GM12878 (cell line): ENCODE results near the gene AFAP1. TPM values are rescaled to one million over a fixed set of nuclear protein-coding genes. Genes with fewer than 3 reads are reported as not detected.

Experiments used
- ATAC-seq: fragments of 200-7000 bp; cut with Tn5 transposase; 3 replicates; pipeline ENCODE4 v1.9.1; 2020; ENCODE audit warnings: mild to moderate bottlenecking, moderate library complexity
- BruUV-seq: library from RNA; stranded (reverse); fragments of 400-500 nt; replicated peaks from 2 replicates; lab custom pipeline; 2021; lab: Mats Ljungman, UMichigan
- CTCF ChIA-PET: fragments of 300-600 bp; sonication (Branson Sonifier 250); formaldehyde crosslinking; extraction: SDS; loops from one replicate; lab custom pipeline; 2021; ENCODE audit warnings: inconsistent platforms; lab: Yijun Ruan, JAX
- POLR2A ChIA-PET: fragments of 350-600 bp; formaldehyde crosslinking; extraction: SDS; loops from one replicate; lab custom pipeline; 2021; ENCODE audit warnings: inconsistent platforms; lab: Charles Lee
- RAD21 ChIA-PET: fragments of 300-600 bp; sonication (Branson Sonifier 250); formaldehyde crosslinking; loops from one replicate; lab custom pipeline; 2023; ENCODE audit warnings: antibody characterized with exemption; ENCODE audit not compliant: unreplicated experiment; lab: Charles Lee
- SMC1A ChIA-PET: fragments of 300-600 bp; sonication (Branson Sonifier 250); formaldehyde crosslinking; loops from one replicate; lab custom pipeline; 2023; ENCODE audit not compliant: unreplicated experiment, uncharacterized antibody; lab: Charles Lee
- DNase-seq: peaks from one replicate; pipeline ENCODE4 v3.0.0-alpha.2; 2011; ENCODE audit warnings: low read depth, low spot score
- FAIRE-seq: peaks from 3 replicates; lab custom pipeline; 2011; peaks lifted over from hg19 to GRCh38; lab: Jason Lieb, UNC
- H2AFZ ChIP-seq: 2 replicates; pipeline ENCODE4 v1.6.0; 2011; ENCODE audit warnings: low read depth, low read length, control low read depth; ENCODE audit not compliant: control insufficient read depth
- H3K27ac ChIP-seq: 2 replicates; pipeline ENCODE4 v1.5.1; 2011; ENCODE audit warnings: control low read depth; ENCODE audit not compliant: control insufficient read depth, insufficient read depth
- H3K27me3 ChIP-seq, 2 experiments: replicated peaks in 1 of 2; 2 replicates each; pipeline versions ENCODE4 v1.6.0 to v1.6.1; 2011; ENCODE audit warnings: low read length in 1 of 2; ENCODE audit not compliant: control insufficient read depth in 2 of 2, insufficient read depth in 2 of 2
- H3K36me3 ChIP-seq, 2 experiments: 2 replicates each; pipeline ENCODE4 v1.5.1; 2011; ENCODE audit warnings: low read length in 1 of 2; ENCODE audit not compliant: control insufficient read depth in 2 of 2, insufficient read depth in 2 of 2
- H3K4me1 ChIP-seq: 2 replicates; pipeline ENCODE4 v1.6.1; 2011; ENCODE audit warnings: mild to moderate bottlenecking, low read length, moderate library complexity, mixed read lengths; ENCODE audit not compliant: control insufficient read depth, insufficient read depth
- H3K4me2 ChIP-seq: 2 replicates; pipeline ENCODE4 v1.6.0; 2011; ENCODE audit warnings: control low read depth; ENCODE audit not compliant: control insufficient read depth, insufficient read depth
- H3K4me3 ChIP-seq: fragments of 200-600 bp; sonication (generic); 2 replicates; pipeline ENCODE4 v1.5.1; 2016
- H3K79me2 ChIP-seq: 2 replicates; pipeline ENCODE4 v1.6.0; 2011; ENCODE audit warnings: low read length; ENCODE audit not compliant: control insufficient read depth, insufficient read depth
- H3K9ac ChIP-seq: 2 replicates; pipeline ENCODE4 v1.8.0; 2011; ENCODE audit warnings: low read length, control low read depth, mixed read lengths; ENCODE audit not compliant: control insufficient read depth, insufficient read depth
- H3K9me3 ChIP-seq: replicated peaks from 3 replicates; pipeline ENCODE4 v1.5.1; 2011; ENCODE audit warnings: mild to moderate bottlenecking, low read length; ENCODE audit not compliant: control insufficient read depth, insufficient read depth
- H4K20me1 ChIP-seq: 2 replicates; pipeline ENCODE4 v1.6.0; 2011; ENCODE audit not compliant: control insufficient read depth, insufficient read depth
- ATF3 ChIP-seq: IDR thresholded peaks from 2 replicates; pipeline ENCODE4 v1.6.1; 2011; ENCODE audit warnings: low read depth, mild to moderate bottlenecking, low read length, moderate library complexity, borderline replicate concordance; ENCODE audit errors: extremely low read depth
- BCLAF1 ChIP-seq: fragments of 450-650 bp; IDR thresholded peaks from 2 replicates; pipeline ENCODE4 v1.6.1; 2017; ENCODE audit warnings: antibody characterized with exemption, mild to moderate bottlenecking, moderate library complexity
- CREM ChIP-seq: IDR thresholded peaks from 2 replicates; pipeline ENCODE4 v1.6.1; 2014; ENCODE audit warnings: antibody characterized with exemption, low read depth
- EP300 ChIP-seq, 2 experiments: fragments of 150-350 bp in 1 of 2; IDR thresholded peaks; 2 replicates each; pipeline ENCODE4 v1.6.1; 2011 to 2012; ENCODE audit warnings: low read depth in 2 of 2, low read length in 2 of 2, borderline replicate concordance in 1 of 2, improper control_type of control experiment in 1 of 2, inconsistent platforms in 1 of 2; ENCODE audit not compliant: control insufficient read depth in 1 of 2
- FOS ChIP-seq: IDR thresholded peaks from 3 replicates; pipeline ENCODE4 v1.6.1; 2011; ENCODE audit warnings: borderline replicate concordance; ENCODE audit not compliant: insufficient read length; ENCODE audit errors: extremely low read depth
- IRF3 ChIP-seq: fragments of 450-650 bp; IDR thresholded peaks from 2 replicates; pipeline ENCODE4 v1.6.1; 2014; ENCODE audit warnings: mild to moderate bottlenecking
- MTA2 ChIP-seq: fragments of 450-650 bp; IDR thresholded peaks from 2 replicates; pipeline ENCODE4 v1.6.1; 2016; ENCODE audit warnings: low read depth, mild to moderate bottlenecking, moderate library complexity
- REST ChIP-seq: IDR thresholded peaks from 2 replicates; pipeline ENCODE4 v1.6.1; 2012; ENCODE audit warnings: mild to moderate bottlenecking, low read depth, low read length
- USF2 ChIP-seq: IDR thresholded peaks from 2 replicates; pipeline ENCODE4 v1.6.1; 2011; ENCODE audit warnings: low read depth, low read length, improper control_type of control experiment, borderline replicate concordance
- ZNF24 ChIP-seq: fragments of 450-650 bp; IDR thresholded peaks from 2 replicates; pipeline ENCODE4 v1.6.1; 2017; ENCODE audit warnings: antibody characterized with exemption, mild to moderate bottlenecking
- WGBS: methylation state at CpG from one replicate; pipeline ENCODE4 v1.1.6; 2016; ENCODE audit warnings: low lambda C conversion rate; ENCODE audit not compliant: insufficient replicate concordance, insufficient coverage; ENCODE audit errors: missing lambda C conversion rate; 5-methylcytosine and 5-hydroxymethylcytosine counted together
- in situ Hi-C: fragments of 300-500 bp; cut with MboI; formaldehyde crosslinking; loops from 9 replicates; pipeline ENCODE4 v1.14.3; 2018; ENCODE audit warnings: mixed read lengths
- intact Hi-C: fragments of 100-400 bp; cut with micrococcal nuclease; formaldehyde crosslinking; loops from one replicate; pipeline ENCODE4 v1.14.2; 2022; ENCODE audit not compliant: unreplicated experiment
- polyA plus RNA-seq, 11 experiments: library from polyadenylated mRNA; depleted of rRNA in 4 of 11; unstranded in 6 of 11; stranded (reverse) in 5 of 11; fragments of >200 nt; fragmentation: Nextera tagmentation in 4 of 11; fragmentation: Illumina TruSeq in 1 of 11; extraction: Ambion mirVana in 4 of 11; extraction: Trizol in 1 of 11; gene quantifications; 1 replicate in 1 of 11; 2 replicates in 10 of 11; pipeline versions ENCODE4 v1.2.1 to v1.2.3, GENCODE V29; 2011 to 2016; ENCODE audit warnings: inconsistent platforms in 2 of 11, missing spikeins in 2 of 11, low read depth in 1 of 11
- total RNA-seq, 4 experiments: library from RNA; depleted of rRNA in 3 of 4; stranded (reverse); fragments of >200 nt in 3 of 4; fragmentation: Illumina TruSeq in 1 of 4; extraction: Trizol in 1 of 4; gene quantifications; 2 replicates each; pipeline versions ENCODE4 v1.2.1 to v1.2.3, GENCODE V29; 2013 to 2021

Gene AFAP1
- total and polyA plus RNA-seq, 10 of the 15 experiments (the other 5 are each of a cell fraction or from before 2014, with no cell fraction given) = 0.02 to 0.23 (median 0.09) TPM; not detected in 1

- TF ChIP-seq REST = no peak
- TF ChIP-seq USF2 = no peak
Observed at GRCh38 chr4:7740866-7741525, 198.7 kb downstream of the AFAP1 start (continued).

- no peaks in the 10 kb centered on the region for H4K20me1 ChIP-seq
- no peak overlapping the region for H3K4me2 ChIP-seq
- no peak overlapping the region for H3K27ac ChIP-seq
- no peak overlapping the region for H3K9ac ChIP-seq
- WGBS = 20% methylated on average over 40 of the region's 45 CpGs
- SMC1A ChIA-PET = no interaction called here
- no peak for ATAC-seq
- BruUV-seq = no TSS peak
- RAD21 ChIA-PET = no interaction called here
- H2AFZ ChIP-seq = no peak overlapping the region
- DNase-seq = no peak
- no peaks in the 10 kb centered on the region for H3K9me3 ChIP-seq
- in situ Hi-C loops = no loop called here
- H3K27me3 ChIP-seq = no peaks in the 10 kb centered on the region; a peak in 2 of 4 replicates
- peaks cover 13% of the 10 kb centered on the region for H3K4me1 ChIP-seq
- no peaks in the 10 kb centered on the region for H3K36me3 ChIP-seq
- FAIRE-seq = no peak
- POLR2A ChIA-PET = no interaction called here
- intact Hi-C loops = no loop called here
- CTCF ChIA-PET = no interaction called here
- no peak overlapping the region for H3K4me3 ChIP-seq
- H3K79me2 ChIP-seq = no peaks in the 10 kb centered on the region
- TF ChIP-seq MTA2 = no peak
- no peak for TF ChIP-seq CREM
- TF ChIP-seq FOS = no peak
- TF ChIP-seq BCLAF1 = no peak
- TF ChIP-seq ATF3 = no peak
- no peak for TF ChIP-seq ZNF24
- no peak for TF ChIP-seq EP300 (IDR thresholded peaks at IDR 0.05; ENCODE audit: borderline replicate concordance in 1 of 2, control insufficient read depth in 1 of 2, low read depth in 2 of 2, low read length in 2 of 2)
- TF ChIP-seq IRF3 = no peak
Observed at GRCh38 chr4:7739918-7740865, 199.5 kb downstream of the AFAP1 start.
